DMS 273 treated with DMSO at 0.1 percent for 48 hours (cell line): Measurements from ENCODE around the gene OR2M4.
"Not testable (repeated sequence)": the region's sequence is repeated elsewhere in the genome, so short reads cannot be mapped to it uniquely, and the experiment has no call there.

ENCODE experiments used
- DNase-seq: peaks from one replicate; lab custom pipeline; 2025; lab: John Stamatoyannopoulos, UW

Gene OR2M4

GRCh38 chr1:248231117-248231516 is at the start of gene OR2M4:
Gene OR2M4 (plus strand): TSS chr1:248231417. CDS start chr1:248238929, 7,512 bp downstream.
- no peak for DNase-seq

GRCh38 chr1:248183996-248184395 is 47.2 kb upstream of the OR2M4 start:
- no peak for DNase-seq

GRCh38 chr1:248187363-248187762 is 43.9 kb upstream of the OR2M4 start:
- DNase-seq, result no peak

GRCh38 chr1:248189026-248189425 is 42.2 kb upstream of the OR2M4 start:
- DNase-seq, result no peak

GRCh38 chr1:248194117-248194516 is 37.1 kb upstream of the OR2M4 start:
- no peak for DNase-seq

- no peak for DNase-seq
Measured at GRCh38 chr1:248196965-248197364, 34.3 kb upstream of the OR2M4 start, which contains the start of gene OR2M3. Gene OR2M3 (plus strand): TSS chr1:248197265. CDS start chr1:248203068, 5,803 bp downstream.

GRCh38 chr1:248215880-248216279 is 15.3 kb upstream of the OR2M4 start:
- no peak for DNase-seq

GRCh38 chr1:248225537-248225936 is 5.7 kb upstream of the OR2M4 start:
- no peak for DNase-seq

- no peak for DNase-seq
Measured at GRCh38 chr1:248229360-248229908, 1.8 kb upstream of the OR2M4 start.

- DNase-seq, result no peak
Measured at GRCh38 chr1:248239478-248239877, 8.3 kb downstream of the OR2M4 start.

- DNase-seq, result peak; percentile 22
Measured at GRCh38 chr1:248243204-248243603, 12.0 kb downstream of the OR2M4 start.

- DNase-seq, result not testable (repeated sequence)
Measured at GRCh38 chr1:248259309-248259708, 28.1 kb downstream of the OR2M4 start.

- no peak for DNase-seq
Measured at GRCh38 chr1:248268178-248268577, 37.0 kb downstream of the OR2M4 start.

- DNase-seq, result not testable (repeated sequence)
Measured at GRCh38 chr1:248273225-248273624, 42.0 kb downstream of the OR2M4 start.

GRCh38 chr1:248277876-248278275 is 46.7 kb downstream of the OR2M4 start, which contains the start of gene OR2T33:
Gene OR2T33 (minus strand): TSS chr1:248277976. CDS start chr1:248273814, 4,162 bp downstream.
- no peak for DNase-seq

GRCh38 chr1:248288391-248288790 is 57.2 kb downstream of the OR2M4 start:
- DNase-seq, result no peak
